Large intestine (tissue), 12 donors: ENCODE results near the gene SETD3. TPM values are rescaled to one million over a fixed set of nuclear protein-coding genes. Genes with fewer than 3 reads are reported as not detected.

ENCODE experiments used
- DNase-seq, 2 donors: peaks; one replicate each; pipeline versions ENCODE4 v3.0.0 to v3.0.0-alpha.2; 2013
- H3K27ac ChIP-seq: one replicate; pipeline ENCODE4 v1.5.1; 2013; ENCODE audit warnings: low read length
- H3K27me3 ChIP-seq: 2 replicates; pipeline ENCODE4 v1.6.1; 2013; ENCODE audit warnings: low read length; ENCODE audit not compliant: control insufficient read depth, insufficient read depth
- H3K36me3 ChIP-seq: 2 replicates; pipeline ENCODE4 v1.6.1; 2013; ENCODE audit warnings: low read length; ENCODE audit not compliant: control insufficient read depth, insufficient read depth
- H3K4me1 ChIP-seq: one replicate; pipeline ENCODE4 v1.6.1; 2013; ENCODE audit warnings: low read length; ENCODE audit not compliant: control insufficient read depth, insufficient read depth
- H3K4me3 ChIP-seq: one replicate; pipeline ENCODE4 v1.5.1; 2013; ENCODE audit warnings: low read length
- H3K9me3 ChIP-seq: one replicate; pipeline ENCODE4 v1.6.1; 2013; ENCODE audit warnings: mild to moderate bottlenecking, low read depth, low read length, moderate library complexity; ENCODE audit not compliant: control insufficient read depth
- WGBS: methylation state at CpG from one replicate; pipeline ENCODE4 v1.1.5; 2013; ENCODE audit warnings: low lambda C conversion rate; ENCODE audit not compliant: insufficient coverage; 5-methylcytosine and 5-hydroxymethylcytosine counted together
- long read RNA-seq, 11 donors: transcript quantifications; one replicate each; lab custom pipeline, GENCODE V29; 2026
- polyA plus RNA-seq: library from polyadenylated mRNA; unstranded; fragments of 120-200 nt; gene quantifications from one replicate; pipeline ENCODE4 v1.2.1, GENCODE V29; 2013

SETD3 gene
- 56.9 TPM for polyA plus RNA-seq
- long read RNA-seq, donor 1, partial matches to known transcripts = 14 of 17 reads
- long read RNA-seq, donor 1, other reads (novel, unspliced or antisense) = 0 of 17 reads
- long read RNA-seq, donor 2, transcript SETD3-202 (13 exons, 2,878 nt) = major isoform, 17 of 43 reads
- long read RNA-seq, donor 2, partial matches to known transcripts = 26 of 43 reads
- long read RNA-seq, donor 2, other reads (novel, unspliced or antisense) = 0 of 43 reads
- long read RNA-seq, donor 3 = 0 reads
- long read RNA-seq, donor 4, partial matches to known transcripts = 0 of 1 reads
- long read RNA-seq, donor 4, other reads (novel, unspliced or antisense) = 0 of 1 reads
- long read RNA-seq, donor 5, partial matches to known transcripts = 8 of 14 reads
- long read RNA-seq, donor 5, other reads (novel, unspliced or antisense) = 0 of 14 reads
- long read RNA-seq, donor 6, transcript SETD3-202 (13 exons, 2,878 nt) = major isoform, 26 of 179 reads
- long read RNA-seq, donor 6, partial matches to known transcripts = 152 of 179 reads
- long read RNA-seq, donor 6, other reads (novel, unspliced or antisense) = 0 of 179 reads
- long read RNA-seq, donor 7, partial matches to known transcripts = 5 of 6 reads
- long read RNA-seq, donor 7, other reads (novel, unspliced or antisense) = 0 of 6 reads
- long read RNA-seq, donor 8, transcript SETD3-202 (13 exons, 2,878 nt) = major isoform, 14 of 176 reads
- long read RNA-seq, donor 8, partial matches to known transcripts = 161 of 176 reads
- long read RNA-seq, donor 8, other reads (novel, unspliced or antisense) = 0 of 176 reads
- long read RNA-seq, donor 9, transcript SETD3-202 (13 exons, 2,878 nt) = major isoform, 9 of 22 reads
- long read RNA-seq, donor 9, partial matches to known transcripts = 13 of 22 reads
- long read RNA-seq, donor 9, other reads (novel, unspliced or antisense) = 0 of 22 reads
- long read RNA-seq, donor 10, transcript SETD3-202 (13 exons, 2,878 nt) = major isoform, 8 of 20 reads
- long read RNA-seq, donor 10, partial matches to known transcripts = 10 of 20 reads
- long read RNA-seq, donor 10, other reads (novel, unspliced or antisense) = 0 of 20 reads
- long read RNA-seq, donor 11, transcript SETD3-202 (13 exons, 2,878 nt) = major isoform, 18 of 21 reads
- long read RNA-seq, donor 11, partial matches to known transcripts = 0 of 21 reads
- long read RNA-seq, donor 11, other reads (novel, unspliced or antisense) = 0 of 21 reads

DNA sequence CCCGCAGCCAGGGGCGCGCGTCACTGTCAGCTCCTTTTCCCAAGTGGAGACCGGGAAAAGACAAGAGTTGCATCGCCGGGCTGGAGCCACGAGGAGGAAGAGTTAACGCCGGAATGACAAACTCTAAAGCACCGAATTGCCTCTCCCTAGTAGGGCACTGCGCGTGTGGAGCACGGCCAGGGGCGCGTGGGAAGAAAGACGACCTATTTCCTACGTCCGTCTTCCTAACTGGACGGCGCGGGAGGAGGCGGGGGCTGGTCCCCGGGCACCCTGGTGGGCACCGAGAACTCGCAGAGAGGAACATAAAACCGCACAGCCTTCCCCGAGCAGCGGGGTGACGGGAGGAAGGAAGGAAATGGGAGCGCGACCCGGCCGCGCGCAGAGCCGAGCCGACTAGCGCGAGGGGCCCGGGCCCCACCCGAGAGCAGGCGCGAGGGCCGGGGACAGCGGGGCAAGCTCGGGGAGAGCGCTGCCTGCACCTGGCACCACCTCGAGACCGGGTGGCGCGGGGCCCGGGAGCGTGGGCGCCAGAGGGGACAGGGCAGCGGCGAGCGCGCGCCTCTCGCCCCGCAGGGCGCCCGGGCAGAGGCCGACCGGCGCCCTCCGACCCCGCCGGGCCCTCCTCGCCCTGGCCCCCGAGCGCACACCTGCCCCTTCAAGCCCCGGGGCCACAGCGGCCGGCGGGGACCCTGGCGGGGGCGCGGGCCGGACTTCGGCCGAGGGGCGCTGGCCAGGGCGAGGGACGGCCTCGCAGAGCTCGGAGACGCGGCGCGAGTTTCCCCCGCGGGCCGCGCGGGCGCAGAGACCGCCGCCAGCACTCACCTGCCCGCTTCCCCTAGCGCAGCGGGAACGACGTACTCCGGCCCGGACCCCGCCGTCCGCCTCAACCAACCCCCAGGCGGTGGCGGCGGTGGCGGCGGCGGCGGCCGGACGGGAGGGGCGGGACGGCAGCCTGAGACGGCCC lies at the start of gene SETD3:
SETD3 (minus strand) TSS at position 954 of the 964 bp plus-strand sequence. CDS start 15,054 bp downstream, outside the sequence.
- Histone ChIP-seq H3K4me3 (peak within 1 kb of the TSS; percentile 87), H3K4me1 (peaks cover 2% of the 10 kb centered on the region), H3K9me3 (no peaks in the 10 kb centered on the region), H3K36me3 (no peaks in the 10 kb centered on the region), H3K27ac (peak within 1 kb of the TSS; percentile 79), H3K27me3 (no peaks in the 10 kb centered on the region)
- no CpG with 5 or more reads among the region's 122 CpGs for WGBS
- DNase-seq = peak; percentile 23 to 66

DNA sequence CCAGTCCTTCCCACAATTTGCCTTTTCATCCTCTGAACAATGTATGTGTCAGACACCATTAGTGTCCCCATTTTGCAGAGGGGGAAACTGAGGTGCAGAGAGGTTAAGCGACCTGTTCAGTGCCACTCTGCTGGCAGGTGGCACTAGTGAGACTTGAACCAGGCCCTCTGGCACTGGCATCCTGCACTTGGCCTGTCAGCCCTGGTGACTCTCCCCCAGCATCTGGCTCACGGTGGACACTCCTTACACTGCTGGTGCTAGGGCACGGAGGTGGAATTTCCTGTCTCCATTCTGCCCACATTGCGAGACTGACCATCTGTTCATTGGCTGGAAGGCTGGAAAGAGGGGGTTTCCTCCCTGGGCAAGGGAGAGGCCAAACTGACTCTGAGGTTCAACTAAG lies 49.2 kb upstream of the SETD3 start:
- Histone ChIP-seq H3K27me3 (no peaks in the 10 kb centered on the region), H3K27ac (no peak overlapping the region), H3K9me3 (no peaks in the 10 kb centered on the region), H3K36me3 (peaks cover 7% of the 10 kb centered on the region), H3K4me3 (no peak overlapping the region), H3K4me1 (peaks cover 7% of the 10 kb centered on the region)
- DNase-seq = no peak
- no CpG with 5 or more reads among the region's 4 CpGs for WGBS

DNA sequence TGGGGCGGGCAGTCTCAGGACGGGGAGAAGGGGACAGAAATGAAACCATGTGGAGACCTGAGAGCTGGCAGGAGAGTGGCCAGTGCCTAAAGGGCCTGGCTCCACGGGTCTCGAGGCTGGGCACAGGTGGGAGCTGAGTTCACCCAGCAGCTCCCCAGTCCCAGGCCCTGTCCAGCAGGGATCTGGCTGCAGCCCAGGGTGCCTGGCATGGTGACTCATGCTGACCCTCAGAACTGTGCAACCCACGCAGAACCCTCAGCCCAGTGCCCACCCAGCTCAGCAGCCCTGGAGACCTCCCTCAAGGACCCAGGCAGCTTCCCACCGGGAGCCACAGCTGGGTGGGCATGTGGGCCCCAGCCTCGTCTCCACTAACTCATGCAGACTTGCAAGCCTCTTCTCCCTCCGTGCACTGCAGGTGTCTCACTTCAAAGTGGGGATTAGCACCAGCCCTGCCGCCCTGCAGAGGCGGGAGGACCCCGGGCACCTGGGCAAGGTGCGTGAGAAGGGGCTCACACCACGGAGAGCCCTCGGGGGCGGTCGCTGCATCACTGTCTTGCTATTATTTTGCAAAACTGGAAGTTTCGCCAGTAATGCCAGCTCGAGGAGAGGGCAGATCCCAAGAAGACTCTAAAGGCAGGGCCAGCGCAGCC lies 46.9 kb upstream of the SETD3 start:
- no CpG with 5 or more reads among the region's 19 CpGs for WGBS
- H3K27ac ChIP-seq = no peak overlapping the region
- no peaks in the 10 kb centered on the region for H3K27me3 ChIP-seq
- H3K4me1 ChIP-seq = peaks cover 27% of the 10 kb centered on the region
- no peaks in the 10 kb centered on the region for H3K9me3 ChIP-seq
- no peak overlapping the region for H3K4me3 ChIP-seq
- H3K36me3 ChIP-seq = peaks cover 5% of the 10 kb centered on the region
- DNase-seq = no peak

DNA sequence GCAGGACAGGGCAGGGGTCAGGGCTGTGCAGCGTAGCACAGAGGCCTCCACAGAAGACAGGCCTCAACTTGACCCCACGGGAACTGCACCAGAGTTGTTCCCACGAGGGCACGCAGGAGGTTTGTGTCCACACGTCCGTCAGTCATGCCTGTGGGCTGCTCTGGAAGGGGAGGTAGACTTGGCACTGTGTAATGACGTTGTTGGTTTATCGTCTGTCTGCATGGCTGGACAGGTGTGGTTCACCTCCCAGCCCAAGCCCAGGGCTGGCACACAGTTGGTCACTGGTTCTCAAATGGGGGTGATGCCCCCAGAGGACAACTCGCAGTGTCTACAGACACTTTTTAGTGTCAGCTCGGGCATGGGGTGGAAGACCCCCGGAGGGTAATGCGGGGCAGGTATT lies 46.4 kb upstream of the SETD3 start:
- H3K27ac ChIP-seq = no peak overlapping the region
- H3K27me3 ChIP-seq = no peaks in the 10 kb centered on the region
- peaks cover 5% of the 10 kb centered on the region for H3K36me3 ChIP-seq
- no peak overlapping the region for H3K4me3 ChIP-seq
- H3K4me1 ChIP-seq = peaks cover 29% of the 10 kb centered on the region
- no CpG with 5 or more reads among the region's 12 CpGs for WGBS
- no peak for DNase-seq
- no peaks in the 10 kb centered on the region for H3K9me3 ChIP-seq

DNA sequence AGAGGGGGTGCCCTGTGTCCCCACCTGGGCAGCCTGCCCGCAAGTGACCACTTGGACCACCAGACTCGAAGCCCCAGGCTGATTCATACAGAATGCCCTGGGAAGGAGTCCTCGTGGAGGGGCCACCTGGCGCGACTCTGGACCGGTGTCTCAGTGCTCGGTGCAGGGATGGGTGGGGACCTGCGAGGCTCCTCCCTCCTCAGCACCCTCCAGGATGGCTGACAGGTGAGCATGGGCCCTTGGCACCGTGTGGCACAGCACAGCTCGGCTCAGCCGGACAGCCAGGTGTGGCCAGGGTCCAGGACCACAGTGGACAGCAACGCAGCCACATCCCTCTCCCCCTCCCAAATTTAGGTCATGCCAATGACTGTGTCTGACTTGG lies 45.0 kb upstream of the SETD3 start:
- H3K4me3 ChIP-seq = no peak overlapping the region
- H3K4me1 ChIP-seq = peaks cover 29% of the 10 kb centered on the region
- no peaks in the 10 kb centered on the region for H3K27me3 ChIP-seq
- H3K36me3 ChIP-seq = peaks cover 19% of the 10 kb centered on the region
- no peak overlapping the region for H3K27ac ChIP-seq
- DNase-seq = no peak
- H3K9me3 ChIP-seq = no peaks in the 10 kb centered on the region
- WGBS = no CpG with 5 or more reads among the region's 12 CpGs

DNA sequence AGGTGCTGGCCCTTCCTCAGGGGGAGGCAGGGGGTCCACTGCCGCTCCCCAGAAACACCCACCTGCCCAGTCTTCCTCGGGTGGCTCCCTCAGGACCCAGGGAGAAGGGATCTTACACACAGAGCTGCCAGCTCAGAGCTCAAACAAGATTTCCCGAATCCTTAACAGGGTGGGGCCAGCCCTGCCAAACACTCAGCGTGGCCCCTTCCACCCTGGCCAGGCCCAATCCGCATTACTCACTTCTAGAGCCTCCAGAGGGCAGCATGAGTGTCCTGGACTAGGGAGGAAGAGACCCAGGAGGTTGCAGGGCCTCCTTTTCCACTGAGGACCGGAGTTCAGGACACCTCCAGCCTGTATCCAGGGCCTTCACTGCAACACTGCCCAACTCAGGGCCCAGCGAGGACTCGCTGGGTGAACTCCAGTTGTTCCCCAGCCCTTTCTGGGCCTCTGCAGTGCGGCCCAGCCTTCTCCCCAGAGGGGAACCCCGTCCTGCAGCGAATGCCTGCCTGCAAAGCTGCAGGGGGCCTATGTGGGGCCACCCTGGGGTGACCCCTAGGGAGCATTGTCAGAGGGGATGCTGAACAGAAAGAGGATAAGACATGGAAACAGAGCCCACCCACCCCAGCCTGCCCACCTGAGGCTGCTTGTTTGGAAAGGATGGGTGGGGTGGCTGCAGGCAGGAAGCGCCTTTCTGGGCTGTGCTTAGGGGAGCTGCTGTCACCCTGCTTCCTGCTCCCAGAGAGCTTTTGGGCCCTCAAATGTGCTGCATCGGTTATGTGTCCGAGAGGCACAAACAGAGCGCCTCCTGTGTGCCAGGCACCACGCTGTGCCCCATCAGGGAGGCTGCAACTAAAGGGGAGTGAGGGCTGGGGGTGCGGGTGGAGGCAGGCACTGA lies 44.4 kb upstream of the SETD3 start:
- Histone ChIP-seq H3K9me3 (no peaks in the 10 kb centered on the region), H3K27me3 (no peaks in the 10 kb centered on the region), H3K4me1 (peaks cover 29% of the 10 kb centered on the region), H3K4me3 (no peak overlapping the region), H3K36me3 (peaks cover 19% of the 10 kb centered on the region), H3K27ac (no peak overlapping the region)
- DNase-seq = no peak
- no CpG with 5 or more reads among the region's 17 CpGs for whole genome bisulfite sequencing

DNA sequence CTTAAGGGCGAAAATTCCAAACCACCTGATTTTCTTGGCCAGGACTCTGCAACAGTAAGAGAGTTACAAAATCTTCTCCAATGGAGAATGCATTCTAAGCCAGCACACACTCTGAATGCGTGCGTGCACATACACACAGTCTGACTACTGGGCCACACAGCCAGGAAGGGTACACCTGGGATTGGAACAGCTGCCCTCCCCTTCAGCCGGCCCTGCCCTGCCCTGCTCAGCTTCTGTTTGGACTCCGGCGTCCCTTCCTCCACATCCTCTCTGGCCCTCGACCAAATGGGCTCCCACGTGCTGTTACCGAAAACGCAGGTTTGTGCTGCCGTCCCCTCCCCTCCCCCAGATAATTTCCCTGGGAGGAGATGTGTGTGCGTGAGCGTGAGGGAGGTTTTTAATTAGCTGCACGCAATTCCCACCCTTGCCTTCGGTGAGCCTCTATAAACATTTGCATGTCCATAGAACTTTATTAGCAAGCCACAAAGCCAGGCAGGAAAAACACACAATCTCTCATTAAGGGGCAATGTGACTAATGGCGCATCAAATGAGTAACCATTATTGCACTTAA lies 43.5 kb upstream of the SETD3 start:
- peaks cover 29% of the 10 kb centered on the region for H3K4me1 ChIP-seq
- no peak for DNase-seq
- H3K27ac ChIP-seq = no peak overlapping the region
- no CpG with 5 or more reads among the region's 16 CpGs for WGBS
- no peak overlapping the region for H3K4me3 ChIP-seq
- H3K36me3 ChIP-seq = peaks cover 20% of the 10 kb centered on the region
- no peaks in the 10 kb centered on the region for H3K9me3 ChIP-seq
- H3K27me3 ChIP-seq = no peaks in the 10 kb centered on the region

DNA sequence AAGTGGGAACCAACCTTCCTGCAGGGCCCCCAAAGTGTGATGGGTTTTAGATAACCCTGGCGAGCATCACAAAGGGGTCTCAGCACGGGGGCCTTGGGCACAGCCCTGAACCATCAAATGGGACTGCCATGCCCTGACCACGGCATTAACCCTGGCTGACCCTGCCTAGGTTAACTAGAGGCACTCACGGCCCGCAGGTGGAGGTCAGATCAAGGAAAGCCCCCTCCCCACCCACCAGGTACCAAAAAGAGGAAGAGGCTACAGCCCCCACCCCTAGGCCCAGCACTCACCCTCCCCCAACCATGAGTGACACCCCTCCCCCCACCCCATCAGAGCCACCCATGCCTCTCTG lies 43.0 kb upstream of the SETD3 start:
- no peak overlapping the region for H3K27ac ChIP-seq
- peaks cover 29% of the 10 kb centered on the region for H3K4me1 ChIP-seq
- no peaks in the 10 kb centered on the region for H3K9me3 ChIP-seq
- H3K4me3 ChIP-seq = no peak overlapping the region
- DNase-seq = no peak
- peaks cover 20% of the 10 kb centered on the region for H3K36me3 ChIP-seq
- no CpG with 5 or more reads among the region's 5 CpGs for WGBS
- H3K27me3 ChIP-seq = no peaks in the 10 kb centered on the region
